Heart right ventricle (tissue), 16 donors: Measurements from ENCODE around the gene ABLIM2. TPM values are rescaled to one million over a fixed set of nuclear protein-coding genes. Genes with fewer than 3 reads are reported as not detected.

ENCODE experiments used
- ATAC-seq, 8 donors: fragments of 200-7000 bp; cut with Tn5 transposase; one replicate each; pipeline ENCODE4 v1.9.1; 2020; ENCODE audit warnings: mild to moderate bottlenecking in 8 of 8, moderate library complexity in 8 of 8, moderate number of reproducible peaks in 1 of 8
- DNase-seq, 2 donors: peaks; one replicate each; pipeline ENCODE4 v3.0.0-alpha.2; 2020
- H3K27ac ChIP-seq, 10 donors: fragments of 200-600 bp; sonication (generic) in 2 of 10; one replicate each; pipeline versions ENCODE4 v1.5.0 to v1.8.0; 2020 to 2022; ENCODE audit warnings: mild to moderate bottlenecking in 3 of 10
- H3K27me3 ChIP-seq, 7 donors: fragments of 200-600 bp; one replicate each; pipeline ENCODE4 v1.8.0; 2021 to 2022; ENCODE audit warnings: mild to moderate bottlenecking in 2 of 7
- H3K36me3 ChIP-seq, 9 donors: fragments of 200-600 bp; sonication (generic) in 1 of 9; one replicate each; pipeline versions ENCODE4 v1.5.0 to v1.8.0; 2020 to 2022; ENCODE audit warnings: mild to moderate bottlenecking in 2 of 9
- H3K4me1 ChIP-seq, 9 donors: fragments of 200-600 bp; sonication (generic) in 1 of 9; one replicate each; pipeline versions ENCODE4 v1.5.0 to v1.8.0; 2020 to 2022; ENCODE audit warnings: mild to moderate bottlenecking in 4 of 9
- H3K4me3 ChIP-seq, 10 donors: fragments of 200-600 bp; sonication (generic) in 2 of 10; one replicate each; pipeline versions ENCODE4 v1.5.0 to v1.8.0; 2020 to 2022; ENCODE audit warnings: mild to moderate bottlenecking in 7 of 10, moderate library complexity in 2 of 10
- H3K9me3 ChIP-seq, 11 donors: fragments of 200-600 bp in 10 of 11; sonication (generic) in 2 of 11; one replicate each; pipeline versions ENCODE4 v1.5.0 to v1.8.0; 2013 to 2022; ENCODE audit warnings: mild to moderate bottlenecking in 2 of 11, control low read depth in 1 of 11, moderate library complexity in 1 of 11
- CTCF ChIP-seq, 9 donors: fragments of 200-600 bp; sonication (generic) in 2 of 9; IDR thresholded peaks; one replicate each; pipeline versions ENCODE4 v1.5.0 to v1.8.0; 2021 to 2022; ENCODE audit warnings: antibody characterized with exemption in 9 of 9, mild to moderate bottlenecking in 5 of 9, moderate library complexity in 1 of 9
- WGBS, 2 donors: extraction: QIAGEN DNeasy Blood & Tissue Kit; methylation state at CpG; one replicate each; pipeline ENCODE4 v1.1.7; 2013; ENCODE audit warnings: inconsistent platforms in 1 of 2; 5-methylcytosine and 5-hydroxymethylcytosine counted together
- intact Hi-C, 10 donors: fragments of 100-400 bp; cut with DNase I; formaldehyde crosslinking; loops; one replicate each; pipeline versions ENCODE4 v1.11.1 to v1.14.2; 2022
- polyA plus RNA-seq, 2 donors: library from polyadenylated mRNA; stranded (reverse); fragments of 200-250 nt; gene quantifications; one replicate each; pipeline ENCODE4 v1.2.3, GENCODE V29; 2013
- total RNA-seq, 10 donors: library from RNA; stranded (reverse); fragmentation: NEBNext Ultra II Directional in 3 of 10; extraction: Animal tissue kit (Norgen Biotek cat#: 25700) in 3 of 10; gene quantifications; one replicate each; pipeline versions ENCODE4 v1.2.1 to v1.2.4, GENCODE V29; 2021 to 2023
- donor health status: Arrhythmogenic right ventricular cardiomyopathy.
- donor health status: ischemic (EF 13 %, LVEDD 7.1; RV severe dilation, severe dysfunction).
- donor health status: healthy with polysubstance abuse.
- donor health status: DM: no; HTN: yes; CAD: no.
- donor health status: DM: no; HTN: no; CAD: no.
- donor health status: ischemic (EF 25% LVEDD 6.9; RV normal size, moderate dysfunction).
- donor health status: ischemic (EF 25% LVEDD 5.7; RV mildly dilated, moderate dysfunction).
- donor health status: healthy.
- donor health status: DM: yes; HTN: yes; CAD: no.
- donor health status: Ischemic cardiomyopathy.
- donor health status: ischemic (EF 35%, LVEDD 5.7; RV mildly dilated, moderate dysfunction).
- donor health status: nonischemic (EF 11% LVEDD 7.7; RV severe dilation, severe dysfunction).
- donor health status: DM: yes; HTN: yes; CAD: no.
- donor health status: PGD.
- donor health status: ischemic (EF 29% LVEDD 5.4; RV normal size, mild dysfunction).
- donor health status: nonischemic (EF 23%, LVEDD 6.1; RV moderate dilation, normal function).

Gene ABLIM2
- total and polyA plus RNA-seq, 12 donors: 7.2 to 27.8 (median 17.6) TPM

GRCh38 chr4:7987148-7987989 is 171.2 kb downstream of the ABLIM2 start:
- DNase-seq (peak; percentile 63 to 75), ATAC-seq (peak; percentile 54 to 86 (median 72))
- no peak overlapping the region for H3K27ac ChIP-seq
- 55 to 58% methylated on average over 10 of the region's 10 CpGs for WGBS, 2 donors
- H3K9me3 ChIP-seq: peaks cover 0 to 13% (median 2%) of the 10 kb centered on the region in 11 donors
- intact Hi-C loops: loop anchor here (1.0 to 10.0 kb wide), 9 partner anchors 53 to 230 kb away; partner anchors contain the start of gene AFAP1 (in 1 of the 10)
- H3K27me3 ChIP-seq: no peaks in the 10 kb centered on the region
- peak; percentile 67 to 90 (median 88) for TF ChIP-seq CTCF (IDR thresholded peaks at IDR 0.05)
- H3K4me3 ChIP-seq: no peak overlapping the region
- H3K36me3 ChIP-seq: no peaks in the 10 kb centered on the region
- peaks cover 0 to 18% (median 10%) of the 10 kb centered on the region in 9 donors for H3K4me1 ChIP-seq

- intact Hi-C loops: loop anchor here in 9 of 10 donors (2.0 to 10.0 kb wide), 8 partner anchors 51 to 229 kb away; partner anchors contain the start of gene AFAP1 (in 1 of the 9)
- Histone ChIP-seq H3K4me1 (peaks cover 0 to 18% (median 10%) of the 10 kb centered on the region in 9 donors), H3K4me3 (peak overlapping the region in 1 of 10 donors; percentile 2), H3K27ac (no peak overlapping the region), H3K36me3 (no peaks in the 10 kb centered on the region), H3K27me3 (no peaks in the 10 kb centered on the region), H3K9me3 (peaks cover 0 to 13% (median 2%) of the 10 kb centered on the region in 11 donors)
- ATAC-seq (peak in 4 of 8 donors; percentile 20 to 48 (median 30)), DNase-seq (no peak)
- TF ChIP-seq CTCF (IDR thresholded peaks at IDR 0.05): no peak
- WGBS, 2 donors: 43 to 44% methylated on average over 21 of the region's 21 CpGs
Measured at GRCh38 chr4:7985891-7986441, 172.6 kb downstream of the ABLIM2 start.

- intact Hi-C loops: loop anchor here in 6 of 10 donors (5.0 to 10.0 kb wide), 7 partner anchors 50 to 228 kb away; partner anchors contain the start of gene AFAP1 (in 1 of the 6)
- no peak overlapping the region for H3K4me3 ChIP-seq
- DNase-seq (no peak), ATAC-seq (peak in 1 of 8 donors; percentile 14)
- 94 to 96% methylated on average over 12 of the region's 12 CpGs for WGBS, 2 donors
- H3K9me3 ChIP-seq: peaks cover 0 to 13% (median 2%) of the 10 kb centered on the region in 11 donors
- no peak overlapping the region for H3K27ac ChIP-seq
- no peaks in the 10 kb centered on the region for H3K36me3 ChIP-seq
- no peaks in the 10 kb centered on the region for H3K27me3 ChIP-seq
- H3K4me1 ChIP-seq: peaks cover 0 to 18% (median 10%) of the 10 kb centered on the region in 9 donors
- no peak for TF ChIP-seq CTCF (IDR thresholded peaks at IDR 0.05)
Measured at GRCh38 chr4:7985072-7985471, 173.5 kb downstream of the ABLIM2 start.

- no peak overlapping the region for H3K4me3 ChIP-seq
- H3K4me1 ChIP-seq: peaks cover 0 to 18% (median 11%) of the 10 kb centered on the region in 9 donors
- intact Hi-C loops: loop anchor here in 3 of 10 donors (10.0 kb wide), 3 partner anchors 50 to 210 kb away; partner anchors contain the start of gene AFAP1 (in 1 of the 3)
- no peaks in the 10 kb centered on the region for H3K27me3 ChIP-seq
- no peak for TF ChIP-seq CTCF (IDR thresholded peaks at IDR 0.05)
- no peaks in the 10 kb centered on the region for H3K36me3 ChIP-seq
- DNase-seq (no peak), ATAC-seq (peak in 1 of 8 donors; percentile 10)
- WGBS, 2 donors: 94 to 96% methylated on average over 31 of the region's 31 CpGs
- H3K27ac ChIP-seq: no peak overlapping the region
- peaks cover 0 to 7% (median 1%) of the 10 kb centered on the region in 11 donors for H3K9me3 ChIP-seq
Measured at GRCh38 chr4:7984286-7984925, 174.2 kb downstream of the ABLIM2 start.
